Activated CD8-positive, alpha-beta memory T cell treated with anti-CD3 and anti-CD28 coated beads, Interleukin-2, amount 50 U/mL, for 4 hours (primary cell): ENCODE data around the gene HBG2.

Source experiments
- DNase-seq: peaks from one replicate; pipeline ENCODE4 v3.0.0-alpha.2; 2020

Gene HBG2

DNA sequence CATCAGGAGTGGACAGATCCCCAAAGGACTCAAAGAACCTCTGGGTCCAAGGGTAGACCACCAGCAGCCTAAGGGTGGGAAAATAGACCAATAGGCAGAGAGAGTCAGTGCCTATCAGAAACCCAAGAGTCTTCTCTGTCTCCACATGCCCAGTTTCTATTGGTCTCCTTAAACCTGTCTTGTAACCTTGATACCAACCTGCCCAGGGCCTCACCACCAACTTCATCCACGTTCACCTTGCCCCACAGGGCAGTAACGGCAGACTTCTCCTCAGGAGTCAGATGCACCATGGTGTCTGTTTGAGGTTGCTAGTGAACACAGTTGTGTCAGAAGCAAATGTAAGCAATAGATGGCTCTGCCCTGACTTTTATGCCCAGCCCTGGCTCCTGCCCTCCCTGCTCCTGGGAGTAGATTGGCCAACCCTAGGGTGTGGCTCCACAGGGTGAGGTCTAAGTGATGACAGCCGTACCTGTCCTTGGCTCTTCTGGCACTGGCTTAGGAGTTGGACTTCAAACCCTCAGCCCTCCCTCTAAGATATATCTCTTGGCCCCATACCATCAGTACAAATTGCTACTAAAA lies 27.8 kb downstream of the HBG2 start, which contains the start of gene HBB:
HBB (minus strand) TSS at position 340 of the 579 bp plus-strand sequence; CDS start at position 290, 50 bp downstream.
- DNase-seq, result no peak

DNA sequence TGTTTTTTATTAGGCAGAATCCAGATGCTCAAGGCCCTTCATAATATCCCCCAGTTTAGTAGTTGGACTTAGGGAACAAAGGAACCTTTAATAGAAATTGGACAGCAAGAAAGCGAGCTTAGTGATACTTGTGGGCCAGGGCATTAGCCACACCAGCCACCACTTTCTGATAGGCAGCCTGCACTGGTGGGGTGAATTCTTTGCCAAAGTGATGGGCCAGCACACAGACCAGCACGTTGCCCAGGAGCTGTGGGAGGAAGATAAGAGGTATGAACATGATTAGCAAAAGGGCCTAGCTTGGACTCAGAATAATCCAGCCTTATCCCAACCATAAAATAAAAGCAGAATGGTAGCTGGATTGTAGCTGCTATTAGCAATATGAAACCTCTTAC lies 29.1 kb downstream of the HBG2 start:
- DNase-seq, result no peak

GRCh38 chr11:5224538-5225479 lies 29.8 kb downstream of the HBG2 start:
- no peak for DNase-seq

GRCh38 chr11:5223686-5224085 lies 30.9 kb downstream of the HBG2 start:
- no peak for DNase-seq

DNA sequence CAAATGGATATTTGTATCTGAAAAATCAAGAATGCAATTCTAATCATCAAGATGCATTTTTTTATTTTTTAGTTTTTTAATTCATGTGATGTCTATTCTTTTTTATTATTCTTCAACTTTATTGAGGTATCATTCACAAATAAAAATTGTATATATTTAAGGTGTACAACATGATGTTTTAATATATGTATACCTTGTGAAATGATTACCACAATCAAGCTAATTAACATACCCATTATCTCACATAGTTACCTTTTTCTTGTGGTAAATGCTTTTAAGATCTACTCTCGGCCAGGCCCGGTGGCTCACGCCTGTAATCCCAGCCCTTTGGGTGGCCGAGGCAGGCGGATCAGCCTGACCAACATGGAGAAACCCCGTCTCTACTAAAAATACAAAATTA lies 31.4 kb downstream of the HBG2 start:
- DNase-seq, result no peak

DNA sequence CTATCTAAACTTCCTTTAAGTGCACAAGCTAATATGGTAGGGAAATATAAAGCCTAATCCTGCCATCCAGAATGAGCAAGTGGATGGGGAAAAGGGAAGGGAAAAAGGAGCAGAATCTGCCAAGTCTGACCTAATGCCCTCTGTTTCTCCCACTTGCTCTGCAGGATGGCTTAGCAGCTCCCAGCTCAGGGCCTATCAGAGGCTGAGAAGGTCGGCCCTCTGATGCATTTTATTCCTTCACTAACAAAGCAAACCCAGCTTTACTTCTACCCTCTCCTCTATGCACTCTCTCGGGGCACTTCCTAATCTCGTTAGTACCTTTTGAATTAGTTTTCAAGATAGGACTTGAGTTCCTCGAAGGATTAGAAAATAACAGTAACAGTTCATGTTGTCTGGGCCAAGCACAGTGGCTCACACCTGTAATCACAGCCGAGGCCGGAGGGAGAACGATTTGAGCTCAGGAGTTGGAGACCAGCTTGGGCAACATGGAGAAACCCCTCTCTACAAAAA lies 44.1 kb downstream of the HBG2 start:
- DNase-seq, result no peak

GRCh38 chr11:5204787-5205186 lies 49.8 kb downstream of the HBG2 start:
- no peak for DNase-seq

DNA sequence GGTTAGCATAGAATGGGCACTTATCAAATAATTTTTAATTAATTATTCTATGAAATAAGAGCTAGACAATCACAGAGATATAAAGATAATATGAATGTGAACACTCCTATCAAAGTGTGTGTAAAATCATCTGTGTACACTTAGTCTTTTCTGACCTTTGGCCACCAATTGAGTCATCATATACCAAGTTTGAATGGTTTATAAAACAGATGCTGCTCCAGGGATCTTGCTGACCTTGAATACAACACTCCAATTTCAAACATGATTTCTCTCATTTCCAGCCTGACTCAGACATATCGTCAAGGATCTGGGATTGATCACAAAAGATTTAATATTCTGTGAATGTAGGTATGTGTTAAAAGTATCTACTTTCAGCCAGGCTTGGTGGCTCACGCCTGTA lies 51.2 kb downstream of the HBG2 start:
- no peak for DNase-seq
